SK-N-SH (cell line): Measurements from ENCODE around the gene GRB10. TPM values are rescaled to one million over a fixed set of nuclear protein-coding genes. Genes with fewer than 3 reads are reported as not detected.

Source experiments
- CTCF ChIA-PET: fragments of 300-600, 350-600 bp; formaldehyde crosslinking; extraction: SDS; loops from one replicate; lab custom pipeline; 2021; lab: Yijun Ruan, JAX
- POLR2A ChIA-PET: fragments of 350-600 bp; sonication (Branson Sonifier 250); formaldehyde crosslinking; extraction: SDS; loops from one replicate; lab custom pipeline; 2020; ENCODE audit warnings: antibody characterized with exemption, inconsistent platforms; lab: Yijun Ruan, JAX
- DNase-seq: peaks from one replicate; pipeline ENCODE4 v3.0.0; 2012
- H2AFZ ChIP-seq: fragments of 200-600 bp; sonication (generic); 2 replicates; pipeline ENCODE4 v1.8.1; 2016; ENCODE audit warnings: antibody characterized with exemption, mild to moderate bottlenecking, low read depth
- H3F3A ChIP-seq: fragments of 200-600 bp; sonication (generic); replicated peaks from 2 replicates; pipeline ENCODE3; 2016; ENCODE audit warnings: antibody characterized with exemption, mild to moderate bottlenecking; ENCODE audit not compliant: insufficient read depth
- H3K27ac ChIP-seq, 2 experiments: fragments of 200-500 bp in 1 of 2; fragments of 200-600 bp in 1 of 2; sonication (Bioruptor generic) in 1 of 2; sonication (generic), shearing (Covaris generic) in 1 of 2; 2 replicates each; pipeline versions ENCODE4 v1.5.1 to v1.6.1; 2014 to 2016; ENCODE audit warnings: low read depth in 2 of 2, inconsistent platforms in 1 of 2, low read length in 1 of 2, mild to moderate bottlenecking in 1 of 2, mixed read lengths in 1 of 2
- H3K27me3 ChIP-seq: fragments of 200-600 bp; sonication (generic), shearing (Covaris generic); 2 replicates; pipeline ENCODE4 v1.6.1; 2016; ENCODE audit warnings: mixed run types; ENCODE audit not compliant: insufficient read depth
- H3K36me3 ChIP-seq, 2 experiments: fragments of 200-500 bp in 1 of 2; fragments of 200-600 bp in 1 of 2; sonication (Bioruptor generic) in 1 of 2; sonication (generic) in 1 of 2; replicated peaks in 1 of 2; 2 replicates each; pipeline versions ENCODE3 to v1.5.1; 2014 to 2016; ENCODE audit warnings: low read length in 1 of 2, mild to moderate bottlenecking in 1 of 2; ENCODE audit not compliant: insufficient read depth in 2 of 2, control insufficient read depth in 1 of 2
- H3K4me1 ChIP-seq, 2 experiments: fragments of 200-500 bp in 1 of 2; fragments of 200-600 bp in 1 of 2; sonication (Bioruptor generic) in 1 of 2; sonication (generic), shearing (Covaris generic) in 1 of 2; 2 replicates each; pipeline versions ENCODE4 v1.5.1 to v1.6.1; 2014 to 2016; ENCODE audit warnings: low read depth in 1 of 2, low read length in 1 of 2, mixed run types in 1 of 2; ENCODE audit not compliant: insufficient read depth in 2 of 2, control insufficient read depth in 1 of 2
- H3K4me2 ChIP-seq: fragments of 200-600 bp; sonication (generic), shearing (Covaris generic); 2 replicates; pipeline ENCODE4 v1.6.1; 2017; ENCODE audit warnings: mixed run types
- H3K4me3 ChIP-seq, 2 experiments: fragments of 200-500 bp in 1 of 2; fragments of 200-600 bp in 1 of 2; sonication (Bioruptor generic) in 1 of 2; sonication (generic), shearing (Covaris generic) in 1 of 2; 2 replicates each; pipeline versions ENCODE4 v1.5.1 to v1.8.1; 2014 to 2016; ENCODE audit warnings: low read depth in 2 of 2, inconsistent platforms in 1 of 2, low read length in 1 of 2, mild to moderate bottlenecking in 1 of 2, mixed read lengths in 1 of 2, moderate library complexity in 1 of 2
- H3K79me2 ChIP-seq: fragments of 200-600 bp; sonication (generic); 2 replicates; pipeline ENCODE4 v1.8.1; 2017; ENCODE audit warnings: mild to moderate bottlenecking; ENCODE audit not compliant: insufficient read depth
- H3K9ac ChIP-seq: fragments of 200-600 bp; sonication (generic); 2 replicates; pipeline ENCODE4 v1.6.1; 2017; ENCODE audit warnings: mixed run types
- H3K9me2 ChIP-seq: fragments of 200-600 bp; sonication (generic); 2 replicates; pipeline ENCODE4 v1.6.1; 2017; ENCODE audit warnings: mixed run types
- H3K9me3 ChIP-seq: fragments of 200-600 bp; sonication (generic); 2 replicates; pipeline ENCODE4 v1.6.1; 2017; ENCODE audit warnings: mixed run types, mild to moderate bottlenecking, moderate library complexity
- H4K20me1 ChIP-seq: fragments of 200-600 bp; sonication (generic); 2 replicates; pipeline ENCODE4 v1.6.1; 2017; ENCODE audit warnings: mild to moderate bottlenecking, mixed run types; ENCODE audit not compliant: insufficient read depth
- CTCF ChIP-seq: fragments of 200-600 bp; sonication (generic); IDR thresholded peaks from 2 replicates; pipeline ENCODE4 v1.6.1; 2017; ENCODE audit warnings: antibody characterized with exemption, mild to moderate bottlenecking, moderate library complexity
- EZH2phosphoT487 ChIP-seq: fragments of 200-600 bp; sonication (generic); IDR thresholded peaks from 2 replicates; pipeline ENCODE4 v1.6.1; 2017; ENCODE audit warnings: low read depth, mixed run types, mild to moderate bottlenecking, antibody characterized with exemption, moderate library complexity, borderline replicate concordance
- FOSL2 ChIP-seq: IDR thresholded peaks from 2 replicates; pipeline ENCODE4 v1.4.0; 2012; ENCODE audit warnings: low read depth, mild to moderate bottlenecking, moderate library complexity, borderline replicate concordance
- FOXJ3 ChIP-seq: sonication (generic); formaldehyde crosslinking; IDR thresholded peaks from 2 replicates; pipeline ENCODE4 v1.5.1; 2020; ENCODE audit warnings: mild to moderate bottlenecking, missing genetic modification reagents
- FOXM1 ChIP-seq: IDR thresholded peaks from 2 replicates; pipeline ENCODE4 v1.4.0; 2012; ENCODE audit warnings: low read depth, mild to moderate bottlenecking
- JUND ChIP-seq: IDR thresholded peaks from 2 replicates; pipeline ENCODE4 v1.4.0; 2012
- MAX ChIP-seq: IDR thresholded peaks from 2 replicates; pipeline ENCODE4 v1.4.0; 2012; ENCODE audit warnings: low read depth
- MEF2A ChIP-seq: IDR thresholded peaks from 2 replicates; pipeline ENCODE4 v1.4.0; 2012; ENCODE audit warnings: low read depth, borderline replicate concordance
- POLR2AphosphoS5 ChIP-seq: IDR thresholded peaks from 2 replicates; pipeline ENCODE4 v1.6.1; 2012; ENCODE audit warnings: low read depth, low read length
- RAD21 ChIP-seq: IDR thresholded peaks from 2 replicates; pipeline ENCODE4 v1.6.1; 2012; ENCODE audit warnings: mild to moderate bottlenecking, low read length
- RCOR1 ChIP-seq: fragments of 150-350 bp; IDR thresholded peaks from 2 replicates; pipeline ENCODE4 v1.6.1; 2017; ENCODE audit warnings: antibody characterized with exemption, low read length
- REST ChIP-seq: IDR thresholded peaks from 2 replicates; pipeline ENCODE4 v1.6.1; 2012; ENCODE audit warnings: mild to moderate bottlenecking, low read depth, low read length, moderate library complexity
- RXRA ChIP-seq: IDR thresholded peaks from 2 replicates; pipeline ENCODE4 v1.4.0; 2012; ENCODE audit warnings: low read depth, mild to moderate bottlenecking, borderline replicate concordance
- SIN3A ChIP-seq: IDR thresholded peaks from 2 replicates; pipeline ENCODE4 v1.6.1; 2012; ENCODE audit warnings: low read depth, mild to moderate bottlenecking, low read length, moderate library complexity, borderline replicate concordance
- SMC3 ChIP-seq: IDR thresholded peaks from 2 replicates; pipeline ENCODE4 v1.6.1; 2012; ENCODE audit warnings: low read depth, low read length, improper control_type of control experiment
- TAF1 ChIP-seq: IDR thresholded peaks from 2 replicates; pipeline ENCODE4 v1.6.1; 2012; ENCODE audit warnings: low read depth, mild to moderate bottlenecking, low read length, moderate library complexity, borderline replicate concordance
- TCF12 ChIP-seq: IDR thresholded peaks from 2 replicates; pipeline ENCODE4 v1.4.0; 2012
- TEAD4 ChIP-seq: IDR thresholded peaks from 2 replicates; pipeline ENCODE4 v1.4.0; 2012; ENCODE audit warnings: mild to moderate bottlenecking, borderline replicate concordance; ENCODE audit not compliant: insufficient read depth
- YY1 ChIP-seq: IDR thresholded peaks from 2 replicates; pipeline ENCODE4 v1.4.0; 2012; ENCODE audit warnings: low read depth, mild to moderate bottlenecking
- WGBS: methylation state at CpG from one replicate; pipeline ENCODE4 v1.1.6; 2017; ENCODE audit warnings: low lambda C conversion rate; 5-methylcytosine and 5-hydroxymethylcytosine counted together
- polyA plus RNA-seq, 3 experiments: library from polyadenylated mRNA; depleted of rRNA; stranded (reverse); fragments of >200 nt; gene quantifications; 2 replicates each; pipeline ENCODE4 v1.2.3, GENCODE V29; 2012
- TF ChIP-seq, protein P1 (sequence below): IDR thresholded peaks from 2 replicates; pipeline ENCODE4 v1.4.0; 2012; ENCODE audit warnings: low read depth, borderline replicate concordance
- TF ChIP-seq, protein P2 (sequence below): IDR thresholded peaks from 2 replicates; pipeline ENCODE4; 2012

Gene GRB10
- polyA plus RNA-seq, 1 of the 3 experiments (the other 2 are of a cell fraction) = 5.1 TPM

DNA sequence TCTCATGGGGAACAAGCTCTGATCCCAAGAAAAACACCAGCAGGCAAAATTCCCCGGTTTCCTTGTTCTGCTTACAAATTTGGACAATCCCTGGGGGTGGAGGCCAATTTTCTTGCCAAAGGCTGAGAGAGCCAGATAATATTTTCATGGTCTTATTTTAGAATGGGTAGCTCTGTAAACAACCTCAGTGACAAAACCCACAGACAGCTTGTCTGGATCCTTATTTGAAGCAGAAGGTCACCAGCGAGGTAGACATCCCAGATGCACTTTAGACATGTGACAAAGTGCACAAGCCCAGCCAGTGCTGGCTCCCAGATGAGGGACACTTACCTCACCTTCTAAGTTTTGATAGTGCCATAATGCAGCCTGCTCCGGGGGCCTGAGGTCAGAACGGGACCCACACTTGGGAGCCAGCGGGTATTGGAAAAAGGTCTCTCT is 114.9 kb downstream of the GRB10 start:
- WGBS = 69% methylated on average over 5 of the region's 5 CpGs
- no peak overlapping the region for H3K9ac ChIP-seq
- ChIA-PET CTCF (interaction anchor here (1.3 to 2.8 kb wide), 3 partner anchors 8 to 246 kb away, joined by 3 to 10 read pairs (median 3); no protein-coding TSS in a partner anchor), POLR2A (interaction anchor here (0.6 kb wide), 1 partner anchor 477 kb away, joined by 3 read pairs; no protein-coding TSS in a partner anchor)
- H3K27ac ChIP-seq = no peak overlapping the region
- H3K9me3 ChIP-seq = no peaks in the 10 kb centered on the region
- no peak overlapping the region for H2AFZ ChIP-seq
- no peaks in the 10 kb centered on the region for H3K9me2 ChIP-seq
- H3F3A ChIP-seq = no peaks in the 10 kb centered on the region
- H3K4me3 ChIP-seq = no peak overlapping the region
- DNase-seq = no peak
- peaks cover 45% of the 10 kb centered on the region for H3K79me2 ChIP-seq
- peaks cover 97% of the 10 kb centered on the region for H4K20me1 ChIP-seq
- no peak for TF ChIP-seq FOXJ3 (CRISPR knock-in tag)
- no peak for TF ChIP-seq POLR2AphosphoS5
- TF ChIP-seq EZH2phosphoT487 = no peak
- TF ChIP-seq TEAD4 = no peak
- TF ChIP-seq, protein P1, sequence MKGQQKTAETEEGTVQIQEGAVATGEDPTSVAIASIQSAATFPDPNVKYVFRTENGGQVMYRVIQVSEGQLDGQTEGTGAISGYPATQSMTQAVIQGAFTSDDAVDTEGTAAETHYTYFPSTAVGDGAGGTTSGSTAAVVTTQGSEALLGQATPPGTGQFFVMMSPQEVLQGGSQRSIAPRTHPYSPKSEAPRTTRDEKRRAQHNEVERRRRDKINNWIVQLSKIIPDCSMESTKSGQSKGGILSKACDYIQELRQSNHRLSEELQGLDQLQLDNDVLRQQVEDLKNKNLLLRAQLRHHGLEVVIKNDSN = no peak
- TF ChIP-seq REST = no peak
- no peak for TF ChIP-seq MAX
- TF ChIP-seq RCOR1 = no peak
- no peak for TF ChIP-seq RAD21
- no peak for TF ChIP-seq MEF2A
- no peak overlapping the region for H3K4me2 ChIP-seq
- H3K36me3 ChIP-seq = peaks cover 0 to 27% of the 10 kb centered on the region in 2 experiments
- H3K27me3 ChIP-seq = no peaks in the 10 kb centered on the region
- H3K4me1 ChIP-seq = peaks cover 8 to 11% of the 10 kb centered on the region in 2 experiments; a peak in 3 of 4 replicates

- Histone ChIP-seq H3K79me2 (peaks cover 45% of the 10 kb centered on the region), H3K27me3 (no peaks in the 10 kb centered on the region), H3K9me3 (no peaks in the 10 kb centered on the region), H3F3A (no peaks in the 10 kb centered on the region), H3K4me1 (peaks cover 8 to 11% of the 10 kb centered on the region in 2 experiments; a peak in 3 of 4 replicates), H3K4me3 (no peak overlapping the region), H3K27ac (no peak overlapping the region), H3K9ac (no peak overlapping the region), H2AFZ (no peak overlapping the region), H3K4me2 (no peak overlapping the region), H3K36me3 (peaks cover 0 to 31% of the 10 kb centered on the region in 2 experiments), H3K9me2 (no peaks in the 10 kb centered on the region), H4K20me1 (peaks cover 96% of the 10 kb centered on the region)
- ChIA-PET CTCF (interaction anchor here (1.3 to 2.8 kb wide), 3 partner anchors 8 to 245 kb away, joined by 3 to 10 read pairs (median 3); no protein-coding TSS in a partner anchor), POLR2A (interaction anchor here (0.6 kb wide), 1 partner anchor 477 kb away, joined by 3 read pairs; no protein-coding TSS in a partner anchor)
- 55% methylated on average over 4 of the region's 4 CpGs for WGBS
- DNase-seq = no peak
- no peak for TF ChIP-seq FOXM1
- TF ChIP-seq, protein P2, sequence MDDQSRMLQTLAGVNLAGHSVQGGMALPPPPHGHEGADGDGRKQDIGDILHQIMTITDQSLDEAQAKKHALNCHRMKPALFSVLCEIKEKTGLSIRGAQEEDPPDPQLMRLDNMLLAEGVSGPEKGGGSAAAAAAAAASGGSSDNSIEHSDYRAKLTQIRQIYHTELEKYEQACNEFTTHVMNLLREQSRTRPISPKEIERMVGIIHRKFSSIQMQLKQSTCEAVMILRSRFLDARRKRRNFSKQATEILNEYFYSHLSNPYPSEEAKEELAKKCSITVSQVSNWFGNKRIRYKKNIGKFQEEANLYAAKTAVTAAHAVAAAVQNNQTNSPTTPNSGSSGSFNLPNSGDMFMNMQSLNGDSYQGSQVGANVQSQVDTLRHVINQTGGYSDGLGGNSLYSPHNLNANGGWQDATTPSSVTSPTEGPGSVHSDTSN = no peak
- TF ChIP-seq TAF1 = no peak
- TF ChIP-seq SIN3A = no peak
- no peak for TF ChIP-seq TCF12
- TF ChIP-seq YY1 = no peak
- no peak for TF ChIP-seq CTCF
- TF ChIP-seq FOXJ3 (CRISPR knock-in tag) = no peak
- no peak for TF ChIP-seq MEF2A
- no peak for TF ChIP-seq POLR2AphosphoS5
- no peak for TF ChIP-seq SMC3
- TF ChIP-seq JUND = no peak
- TF ChIP-seq RXRA = no peak
- no peak for TF ChIP-seq FOSL2
- TF ChIP-seq EZH2phosphoT487 = no peak
Observed at GRCh38 chr7:50667338-50667737, 115.4 kb downstream of the GRB10 start.
